MCF 10A (cell line): ENCODE measurements around the gene SRGAP3. TPM values are rescaled to one million over a fixed set of nuclear protein-coding genes. Genes with fewer than 3 reads are reported as not detected.

Experiments
- BruUV-seq: library from RNA; stranded (reverse); fragments of 400-500 nt; replicated peaks from 2 replicates; lab custom pipeline; 2021; lab: Mats Ljungman, UMichigan
- CTCF ChIA-PET: fragments of 300-600 bp; sonication (Branson Sonifier 250); formaldehyde crosslinking; extraction: SDS; loops from one replicate; lab custom pipeline; 2021; ENCODE audit warnings: antibody characterized with exemption, inconsistent platforms; lab: Yijun Ruan, JAX
- POLR2A ChIA-PET: fragments of 300-600, 350-650 bp; sonication (Branson Sonifier 250); formaldehyde crosslinking; extraction: SDS; loops from one replicate; lab custom pipeline; 2020; ENCODE audit warnings: antibody characterized with exemption, inconsistent platforms; lab: Yijun Ruan, JAX
- DNase-seq: peaks from one replicate; pipeline ENCODE4 v3.0.0-alpha.2; 2018; ENCODE audit not compliant: unreplicated experiment
- H3K27ac Mint-ChIP-seq: one replicate; pipeline ENCODE4 v1.8.0; 2022; ENCODE audit warnings: mild to moderate bottlenecking, low read depth, mixed read lengths; ENCODE audit not compliant: unreplicated experiment
- H3K27me3 Mint-ChIP-seq: one replicate; pipeline ENCODE4 v1.8.0; 2022; ENCODE audit warnings: mixed read lengths; ENCODE audit not compliant: insufficient read depth, unreplicated experiment
- H3K36me3 Mint-ChIP-seq: one replicate; pipeline ENCODE4 v1.8.0; 2022; ENCODE audit warnings: mild to moderate bottlenecking, moderate library complexity, mixed read lengths; ENCODE audit not compliant: insufficient read depth, unreplicated experiment
- H3K4me1 Mint-ChIP-seq: one replicate; pipeline ENCODE4 v1.8.0; 2022; ENCODE audit warnings: mixed read lengths; ENCODE audit not compliant: insufficient read depth, unreplicated experiment
- H3K4me3 Mint-ChIP-seq: one replicate; pipeline ENCODE4 v1.8.0; 2022; ENCODE audit warnings: mild to moderate bottlenecking, moderate library complexity, mixed read lengths; ENCODE audit not compliant: unreplicated experiment
- H3K9me3 Mint-ChIP-seq: one replicate; pipeline ENCODE4 v1.8.0; 2022; ENCODE audit warnings: mixed read lengths; ENCODE audit not compliant: unreplicated experiment
- intact Hi-C: fragments of 100-400 bp; cut with micrococcal nuclease; formaldehyde crosslinking; loops from 2 replicates; pipeline ENCODE4 v1.14.1; 2022
- total RNA-seq: library from RNA; stranded (reverse); gene quantifications from 2 replicates; pipeline ENCODE4 v1.2.3, GENCODE V29; 2022
- TF ChIP-seq, protein P1 (sequence below): fragments of 200-600 bp; IDR thresholded peaks from one replicate; pipeline ENCODE4 v1.8.0; 2022; ENCODE audit warnings: antibody characterized with exemption, mild to moderate bottlenecking; ENCODE audit not compliant: unreplicated experiment

The SRGAP3 gene
- total RNA-seq, 1 experiment from 2014 or later, result 19.8 TPM

DNA sequence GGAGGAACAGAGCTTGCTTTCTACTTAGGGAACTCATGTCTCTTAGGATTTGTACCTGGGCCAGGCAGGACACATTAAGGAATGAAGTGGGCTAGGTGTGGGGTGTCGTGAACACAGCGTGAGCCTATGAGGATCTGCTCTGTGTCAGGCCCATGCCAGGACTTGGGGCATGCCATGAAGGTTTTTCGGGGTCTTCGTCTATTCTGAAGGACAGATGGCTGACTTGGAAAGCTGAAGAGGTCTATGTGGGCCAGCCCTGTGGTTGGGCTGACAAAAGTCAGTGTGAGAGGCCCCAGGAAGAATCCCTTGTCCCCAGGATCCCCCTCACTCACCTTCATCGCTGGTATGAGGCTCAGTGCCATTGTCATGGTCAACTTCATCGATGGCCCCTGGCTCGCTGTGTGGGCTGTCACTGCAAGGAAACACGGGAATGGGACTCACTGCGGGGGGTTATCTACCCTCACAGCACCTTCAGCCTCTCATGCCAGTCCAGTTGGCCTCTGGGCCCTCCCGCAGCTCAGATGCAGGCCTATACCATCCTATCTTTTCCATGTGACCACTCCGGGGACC, 239.4 kb downstream of the SRGAP3 start:
- Mint-ChIP-seq H3K27ac (peak overlapping the region; percentile 25), H3K36me3 (peaks cover 28% of the 10 kb centered on the region), H3K27me3 (no peaks in the 10 kb centered on the region), H3K4me3 (no peak overlapping the region), H3K9me3 (no peaks in the 10 kb centered on the region), H3K4me1 (no peaks in the 10 kb centered on the region)
- TF ChIP-seq, protein P1, sequence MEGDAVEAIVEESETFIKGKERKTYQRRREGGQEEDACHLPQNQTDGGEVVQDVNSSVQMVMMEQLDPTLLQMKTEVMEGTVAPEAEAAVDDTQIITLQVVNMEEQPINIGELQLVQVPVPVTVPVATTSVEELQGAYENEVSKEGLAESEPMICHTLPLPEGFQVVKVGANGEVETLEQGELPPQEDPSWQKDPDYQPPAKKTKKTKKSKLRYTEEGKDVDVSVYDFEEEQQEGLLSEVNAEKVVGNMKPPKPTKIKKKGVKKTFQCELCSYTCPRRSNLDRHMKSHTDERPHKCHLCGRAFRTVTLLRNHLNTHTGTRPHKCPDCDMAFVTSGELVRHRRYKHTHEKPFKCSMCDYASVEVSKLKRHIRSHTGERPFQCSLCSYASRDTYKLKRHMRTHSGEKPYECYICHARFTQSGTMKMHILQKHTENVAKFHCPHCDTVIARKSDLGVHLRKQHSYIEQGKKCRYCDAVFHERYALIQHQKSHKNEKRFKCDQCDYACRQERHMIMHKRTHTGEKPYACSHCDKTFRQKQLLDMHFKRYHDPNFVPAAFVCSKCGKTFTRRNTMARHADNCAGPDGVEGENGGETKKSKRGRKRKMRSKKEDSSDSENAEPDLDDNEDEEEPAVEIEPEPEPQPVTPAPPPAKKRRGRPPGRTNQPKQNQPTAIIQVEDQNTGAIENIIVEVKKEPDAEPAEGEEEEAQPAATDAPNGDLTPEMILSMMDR, result no peak
- no peak for DNase-seq
- ChIA-PET CTCF (interaction anchor here (0.7 kb wide), 1 partner anchor 16 kb away, joined by 3 read pairs; no protein-coding TSS in a partner anchor), POLR2A (interaction anchor here (1.3 kb wide), 1 partner anchor 10 kb away, joined by 3 read pairs; no protein-coding TSS in a partner anchor)
- intact Hi-C loops, result no loop called here
- BruUV-seq, result no TSS peak

DNA sequence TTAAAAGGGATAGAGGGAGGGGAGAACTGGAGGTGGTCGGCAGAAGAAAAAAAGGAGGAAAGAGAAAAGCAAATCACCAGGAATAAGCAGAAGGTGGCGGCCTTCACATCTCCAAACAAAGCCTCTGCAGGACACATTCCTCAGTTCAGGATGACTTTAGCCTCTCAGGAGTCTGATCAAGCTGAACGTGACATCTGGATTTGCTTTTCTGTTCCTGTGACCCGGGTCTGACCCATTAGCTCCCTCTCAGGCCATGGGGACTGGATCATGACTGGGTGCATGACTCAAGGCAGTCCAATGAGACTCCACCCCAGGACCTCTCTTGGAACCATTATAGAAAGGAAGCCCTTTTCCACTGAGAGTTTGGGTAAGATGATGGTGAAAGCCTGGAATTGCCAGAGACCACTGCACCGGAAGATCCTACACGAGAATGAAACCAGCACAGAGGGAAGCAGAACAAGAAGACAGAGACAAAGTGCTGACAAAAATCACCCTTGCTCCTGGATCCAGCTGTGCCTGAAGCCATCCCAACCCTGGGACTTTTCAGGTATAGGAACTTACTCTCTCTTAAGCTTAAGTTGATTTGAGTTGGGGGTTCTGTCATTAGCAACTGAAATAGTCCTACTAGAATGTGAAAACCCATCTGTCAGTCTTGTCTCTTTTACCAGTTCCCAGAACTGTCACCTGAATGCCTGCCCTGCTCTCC, 240.7 kb downstream of the SRGAP3 start:
- TF ChIP-seq, protein P1, result no peak
- H3K9me3 Mint-ChIP-seq, result no peaks in the 10 kb centered on the region
- ChIA-PET POLR2A (no interaction called here), CTCF (interaction anchor here (0.5 kb wide), 1 partner anchor 23 kb away, joined by 4 read pairs; no protein-coding TSS in a partner anchor)
- peaks cover 25% of the 10 kb centered on the region for H3K36me3 Mint-ChIP-seq
- no peaks in the 10 kb centered on the region for H3K4me1 Mint-ChIP-seq
- H3K4me3 Mint-ChIP-seq, result no peak overlapping the region
- H3K27me3 Mint-ChIP-seq, result no peaks in the 10 kb centered on the region
- intact Hi-C loops, result no loop called here
- no TSS peak for BruUV-seq
- H3K27ac Mint-ChIP-seq, result no peak overlapping the region
- no peak for DNase-seq

DNA sequence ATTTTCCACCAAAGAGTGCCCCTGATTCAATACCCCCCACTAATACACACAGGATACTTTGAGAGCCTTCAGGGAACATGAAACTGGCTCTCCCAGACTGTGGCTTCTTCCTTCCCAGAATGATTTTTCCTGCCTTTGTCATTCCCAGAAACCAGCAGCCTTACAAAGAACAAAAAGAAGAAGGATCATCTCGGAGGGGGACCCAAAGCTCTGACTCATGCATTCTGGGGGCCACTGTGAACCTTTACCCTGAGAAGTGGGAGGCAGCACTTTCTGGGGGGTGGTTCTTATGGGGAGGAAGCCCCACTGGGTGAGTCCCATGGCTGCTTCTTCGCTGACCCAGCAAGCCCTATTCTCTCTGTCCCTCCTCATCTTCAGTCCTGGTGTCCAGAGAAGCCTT, 241.5 kb downstream of the SRGAP3 start:
- H3K4me1 Mint-ChIP-seq, result no peaks in the 10 kb centered on the region
- no TSS peak for BruUV-seq
- no peak for DNase-seq
- POLR2A ChIA-PET, result no interaction called here
- peaks cover 26% of the 10 kb centered on the region for H3K36me3 Mint-ChIP-seq
- H3K27ac Mint-ChIP-seq, result no peak overlapping the region
- no peaks in the 10 kb centered on the region for H3K27me3 Mint-ChIP-seq
- intact Hi-C loops, result no loop called here
- CTCF ChIA-PET, result interaction anchor here (0.5 to 0.7 kb wide), 2 partner anchors 23 to 324 kb away, joined by 3 to 4 read pairs; no protein-coding TSS in a partner anchor
- H3K4me3 Mint-ChIP-seq, result no peak overlapping the region
- no peaks in the 10 kb centered on the region for H3K9me3 Mint-ChIP-seq
- TF ChIP-seq, protein P1, result no peak

DNA sequence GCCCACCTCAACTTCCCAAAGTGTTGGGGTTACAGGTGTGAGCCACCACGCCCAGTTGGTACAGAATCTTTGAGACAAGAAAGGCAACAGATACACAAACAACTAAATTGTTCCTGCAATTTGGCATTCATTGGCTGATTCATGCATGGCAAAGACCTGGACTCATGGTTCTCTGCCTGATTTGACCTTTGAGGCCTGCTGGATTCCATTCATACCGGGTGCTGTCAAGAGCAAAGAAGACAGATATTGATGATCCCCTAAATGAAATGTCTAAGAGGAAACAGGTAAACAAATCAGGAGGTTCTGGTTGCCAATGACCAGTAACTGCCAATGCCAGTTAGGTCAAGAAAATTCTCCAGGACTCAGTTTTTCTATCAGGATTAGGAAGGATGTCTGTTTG, 242.2 kb downstream of the SRGAP3 start:
- ChIA-PET CTCF (interaction anchor here (0.7 kb wide), 1 partner anchor 324 kb away, joined by 3 read pairs; no protein-coding TSS in a partner anchor), POLR2A (no interaction called here)
- no peak for DNase-seq
- H3K9me3 Mint-ChIP-seq, result no peaks in the 10 kb centered on the region
- TF ChIP-seq, protein P1, result no peak
- peaks cover 24% of the 10 kb centered on the region for H3K36me3 Mint-ChIP-seq
- no peak overlapping the region for H3K4me3 Mint-ChIP-seq
- H3K4me1 Mint-ChIP-seq, result no peaks in the 10 kb centered on the region
- BruUV-seq, result no TSS peak
- H3K27me3 Mint-ChIP-seq, result no peaks in the 10 kb centered on the region
- no peak overlapping the region for H3K27ac Mint-ChIP-seq
- intact Hi-C loops, result no loop called here
